Measurements from ENCODE around the gene CNDP2. TPM values are rescaled to one million over a fixed set of nuclear protein-coding genes. Genes with fewer than 3 reads are reported as not detected.
"Not testable (repeated sequence)": the region's sequence is repeated elsewhere in the genome, so short reads cannot be mapped to it uniquely, and the experiment has no call there.

The CNDP2 gene
- total RNA-seq, 1 donor from 2014 or later = 58.7 TPM

GRCh38 chr18:74500372-74500771, 4.2 kb downstream of the CNDP2 start:
- no peak for DNase-seq (ENCODE audit: low spot score)

DNA sequence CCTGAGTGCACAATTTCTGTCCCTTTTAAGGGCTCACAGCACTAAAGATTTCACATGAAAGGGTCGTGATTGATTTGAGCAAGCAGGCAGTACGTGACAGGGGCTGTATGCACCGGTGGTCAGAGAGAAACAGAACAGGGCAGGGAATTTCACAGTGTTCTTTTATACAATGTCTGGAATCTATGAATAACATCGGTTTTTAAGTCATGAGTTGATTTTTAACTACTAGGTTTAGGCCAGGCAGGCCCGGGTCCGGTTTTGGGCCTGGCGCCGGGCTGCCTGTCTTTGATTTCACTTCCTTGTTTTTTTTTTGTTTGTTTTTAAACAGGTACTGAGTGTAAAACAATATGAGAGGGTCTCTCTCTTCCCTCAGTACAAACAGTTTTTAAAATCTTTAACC, 4.6 kb downstream of the CNDP2 start:
- DNase-seq (ENCODE audit: low spot score) = not testable (repeated sequence)

DNA sequence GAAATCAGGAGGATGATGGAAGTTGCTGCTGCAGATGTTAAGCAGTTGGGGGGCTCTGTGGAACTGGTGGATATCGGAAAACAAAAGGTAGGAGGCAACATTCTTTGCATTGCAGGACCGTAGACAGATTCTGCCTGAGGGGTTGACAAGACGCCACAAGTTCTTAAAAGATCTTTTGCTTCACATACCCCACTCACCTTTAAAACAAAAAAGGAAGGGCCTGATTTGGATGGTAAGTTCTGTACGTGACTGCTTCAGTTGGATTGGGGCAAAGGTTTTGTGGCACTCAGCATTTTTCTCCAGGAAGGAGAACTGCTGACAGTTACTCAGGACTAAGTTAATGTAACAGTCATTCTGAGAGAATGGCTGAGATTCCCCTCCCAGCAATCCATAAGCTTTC, 5.2 kb downstream of the CNDP2 start:
- peak; percentile 81 for DNase-seq (ENCODE audit: low spot score)

DNA sequence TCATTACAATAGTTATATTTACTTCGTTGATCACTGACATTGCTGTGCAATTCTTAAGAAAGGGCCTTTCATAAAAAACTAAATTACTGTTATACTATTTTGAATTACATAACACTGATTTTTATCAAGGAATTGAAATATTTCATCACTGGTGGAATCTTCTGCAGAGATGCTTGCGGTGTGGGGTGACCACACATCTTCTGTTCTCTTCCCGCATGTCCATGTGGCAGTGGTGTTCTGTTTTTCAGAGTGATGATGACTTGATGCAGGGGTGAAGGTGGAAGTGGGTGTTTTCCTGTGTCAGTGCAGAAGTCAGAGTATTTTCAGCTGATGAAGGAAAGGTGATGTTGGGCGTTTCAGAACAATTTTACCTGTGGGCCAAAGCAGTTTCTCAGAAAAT, 7.0 kb downstream of the CNDP2 start:
- no peak for DNase-seq (ENCODE audit: low spot score)

DNA sequence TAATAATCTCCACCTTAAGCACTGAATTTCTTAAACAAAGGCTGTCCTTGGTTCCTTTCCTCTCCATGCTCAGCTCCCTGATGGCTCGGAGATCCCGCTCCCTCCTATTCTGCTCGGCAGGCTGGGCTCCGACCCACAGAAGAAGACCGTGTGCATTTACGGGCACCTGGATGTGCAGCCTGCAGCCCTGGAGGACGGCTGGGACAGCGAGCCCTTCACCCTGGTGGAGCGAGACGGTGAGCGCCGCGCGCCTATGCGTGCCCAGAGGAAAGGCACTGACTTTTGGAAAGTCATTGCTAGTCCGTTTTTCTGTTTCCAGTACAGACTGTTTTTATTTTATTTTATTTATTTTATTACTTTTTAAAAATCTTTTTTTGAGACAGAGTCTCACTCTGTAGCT, 9.6 kb downstream of the CNDP2 start:
- DNase-seq (ENCODE audit: low spot score) = no peak

DNA sequence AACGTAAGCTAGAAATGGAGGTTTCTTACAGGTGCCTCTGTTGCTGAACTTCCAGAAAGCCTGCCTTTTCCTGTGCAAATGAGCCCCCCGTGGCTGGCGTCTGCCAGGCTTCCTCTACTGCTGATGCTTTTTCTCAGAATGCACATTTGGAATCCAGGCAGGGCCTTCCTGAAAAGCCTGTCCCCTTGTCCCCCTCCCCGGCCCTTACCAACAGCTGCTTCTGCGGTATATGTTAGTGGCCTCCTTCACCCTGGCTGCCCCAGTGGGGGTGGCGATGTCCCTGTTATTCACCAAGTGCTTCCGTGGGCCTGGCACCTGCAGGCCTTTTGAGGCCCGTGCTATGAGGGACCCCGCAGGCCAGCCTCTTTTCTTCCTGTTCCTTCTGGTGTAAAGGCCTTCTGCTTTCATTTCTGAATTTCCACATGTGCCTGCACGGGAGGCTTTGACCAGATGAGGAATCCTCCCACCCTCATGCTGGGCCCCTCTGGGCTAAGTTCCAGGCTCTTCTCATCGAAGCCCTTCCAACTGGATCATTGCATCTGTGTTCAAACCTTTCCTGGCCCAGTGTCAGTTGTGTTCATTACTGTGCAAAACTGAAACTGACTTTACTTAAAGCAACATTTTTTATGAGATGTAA, 10.4 kb downstream of the CNDP2 start:
- peak; percentile 68 for DNase-seq (ENCODE audit: low spot score)

- no peak for DNase-seq (ENCODE audit: low spot score)
Observed at GRCh38 chr18:74507097-74507881, 11.1 kb downstream of the CNDP2 start.

DNA sequence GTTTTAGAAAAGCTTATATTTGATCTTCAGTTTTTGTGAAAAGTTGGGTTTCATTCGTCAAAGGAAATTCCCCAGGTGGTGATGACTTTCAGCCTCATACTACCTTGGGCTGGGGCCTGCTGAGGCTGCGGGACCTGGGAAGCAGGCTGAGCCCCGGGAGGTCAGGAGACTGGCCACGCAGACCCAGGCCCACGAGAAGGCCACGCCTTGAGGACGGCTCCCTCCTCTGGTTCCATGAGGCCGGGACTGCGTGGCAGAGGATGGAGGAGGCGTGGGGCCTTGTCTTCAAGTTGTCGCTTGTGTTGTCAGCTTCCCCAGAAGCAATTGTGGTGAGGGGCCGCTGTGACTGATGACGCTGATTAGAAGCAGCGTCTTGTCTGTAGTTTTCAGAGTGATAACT, 11.8 kb downstream of the CNDP2 start:
- no peak for DNase-seq (ENCODE audit: low spot score)

DNA sequence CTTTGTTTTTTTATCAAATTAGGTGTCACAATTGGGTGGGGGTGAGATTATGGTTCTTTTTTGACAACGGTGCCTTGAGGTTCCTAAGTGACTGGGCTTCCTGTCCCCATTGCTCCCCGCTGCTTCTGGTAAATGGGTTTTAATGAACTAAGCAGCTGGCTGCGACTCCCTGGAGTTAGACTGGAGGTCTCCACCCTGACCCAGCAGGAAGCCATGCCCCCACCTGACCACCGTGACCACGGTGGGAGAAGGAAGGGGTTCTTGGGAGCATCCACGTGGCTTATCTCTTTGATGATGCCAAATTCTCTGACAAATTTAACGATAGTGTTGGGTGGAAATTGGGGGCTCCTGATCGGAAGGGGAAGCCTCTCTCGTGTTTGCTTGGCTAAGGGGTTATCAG, 12.2 kb downstream of the CNDP2 start:
- no peak for DNase-seq (ENCODE audit: low spot score)

- DNase-seq (ENCODE audit: low spot score) = no peak
Observed at GRCh38 chr18:74508821-74509225, 12.7 kb downstream of the CNDP2 start.

- no peak for DNase-seq (ENCODE audit: low spot score)
Observed at GRCh38 chr18:74509856-74510769, 13.9 kb downstream of the CNDP2 start.

GRCh38 chr18:74510770-74511095, 14.6 kb downstream of the CNDP2 start:
- no peak for DNase-seq (ENCODE audit: low spot score)

GRCh38 chr18:74511823-74512222, 15.7 kb downstream of the CNDP2 start:
- no peak for DNase-seq (ENCODE audit: low spot score)

DNA sequence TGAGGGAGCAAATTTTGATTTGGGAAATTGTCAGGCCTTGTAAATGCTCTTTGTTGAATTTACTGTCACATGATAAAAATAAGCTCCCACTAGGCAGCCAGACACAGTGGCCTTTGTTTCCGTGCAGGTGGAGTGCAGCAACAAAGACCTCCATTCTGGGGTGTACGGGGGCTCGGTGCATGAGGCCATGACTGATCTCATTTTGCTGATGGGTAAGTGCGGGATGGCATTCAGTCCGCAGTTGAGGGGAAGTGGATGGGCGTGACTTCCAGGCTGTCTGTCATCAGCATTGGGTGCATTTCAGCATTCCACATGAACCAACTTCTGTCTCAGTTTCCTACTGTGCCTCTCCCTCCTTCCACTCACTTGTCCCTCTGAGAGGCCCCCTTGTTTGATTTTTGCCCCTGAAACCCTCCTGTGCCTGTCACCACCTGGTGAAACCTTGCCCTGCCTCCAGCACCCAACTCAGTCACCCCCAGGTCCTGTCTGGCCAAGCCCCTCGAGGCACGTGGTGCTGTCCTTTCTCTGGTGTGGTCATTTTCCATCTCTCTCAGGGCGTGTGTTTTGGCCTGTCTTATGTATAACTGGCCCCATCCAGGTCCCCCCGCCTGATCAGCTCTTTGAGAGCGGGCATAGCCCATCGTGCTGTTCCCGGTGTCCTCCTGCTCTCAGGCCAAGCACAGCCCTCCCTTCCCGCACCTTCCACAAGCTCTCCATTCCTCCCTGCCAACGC, 16.3 kb downstream of the CNDP2 start:
- no peak for DNase-seq (ENCODE audit: low spot score)

DNA sequence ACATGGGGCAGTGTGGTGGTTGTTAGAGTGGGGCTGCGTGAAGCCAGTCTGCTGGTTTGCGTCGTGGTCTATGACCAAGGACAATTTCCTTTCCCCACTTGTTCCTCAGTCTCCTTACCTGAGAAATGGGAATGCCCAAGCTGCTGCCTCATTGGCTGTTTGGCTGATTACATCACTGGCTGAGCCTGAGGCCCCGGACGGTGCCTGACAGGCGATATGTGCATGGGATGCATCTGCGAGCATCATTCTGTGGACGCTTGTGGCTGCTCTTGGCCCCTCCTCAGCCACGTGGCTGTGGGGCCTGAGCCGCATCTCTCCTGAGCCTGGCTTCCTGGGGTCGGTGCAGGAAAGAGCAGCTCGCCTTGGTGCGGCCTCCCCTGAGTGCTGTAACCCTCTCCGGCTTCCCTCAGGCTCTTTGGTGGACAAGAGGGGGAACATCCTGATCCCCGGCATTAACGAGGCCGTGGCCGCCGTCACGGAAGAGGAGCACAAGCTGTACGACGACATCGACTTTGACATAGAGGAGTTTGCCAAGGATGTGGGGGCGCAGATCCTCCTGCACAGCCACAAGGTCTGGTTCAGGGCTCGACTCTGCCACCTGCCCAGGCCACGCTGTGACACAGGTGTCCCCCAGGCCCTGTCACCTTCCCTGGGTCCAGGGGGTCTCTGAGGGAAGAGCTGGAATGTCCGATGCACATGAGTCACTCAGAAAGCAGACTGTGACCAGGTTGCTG, 17.2 kb downstream of the CNDP2 start:
- DNase-seq (ENCODE audit: low spot score) = no peak

DNA sequence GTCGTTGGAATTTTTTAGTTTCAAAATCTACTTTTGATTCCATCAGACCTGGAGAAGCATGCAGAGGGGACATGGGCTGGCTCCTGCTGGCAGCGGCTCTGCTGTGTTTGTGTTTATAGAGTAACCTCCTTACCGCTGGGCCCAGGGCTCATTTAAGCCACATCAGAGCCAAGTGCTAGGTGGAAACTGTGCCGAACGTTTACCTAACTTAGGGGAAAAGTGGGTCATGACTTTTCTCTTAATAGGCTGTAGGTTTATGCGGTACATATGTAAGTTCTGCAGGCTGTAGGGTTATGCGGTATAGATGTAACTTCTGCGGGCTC, 17.7 kb downstream of the CNDP2 start:
- no peak for DNase-seq (ENCODE audit: low spot score)

DNA sequence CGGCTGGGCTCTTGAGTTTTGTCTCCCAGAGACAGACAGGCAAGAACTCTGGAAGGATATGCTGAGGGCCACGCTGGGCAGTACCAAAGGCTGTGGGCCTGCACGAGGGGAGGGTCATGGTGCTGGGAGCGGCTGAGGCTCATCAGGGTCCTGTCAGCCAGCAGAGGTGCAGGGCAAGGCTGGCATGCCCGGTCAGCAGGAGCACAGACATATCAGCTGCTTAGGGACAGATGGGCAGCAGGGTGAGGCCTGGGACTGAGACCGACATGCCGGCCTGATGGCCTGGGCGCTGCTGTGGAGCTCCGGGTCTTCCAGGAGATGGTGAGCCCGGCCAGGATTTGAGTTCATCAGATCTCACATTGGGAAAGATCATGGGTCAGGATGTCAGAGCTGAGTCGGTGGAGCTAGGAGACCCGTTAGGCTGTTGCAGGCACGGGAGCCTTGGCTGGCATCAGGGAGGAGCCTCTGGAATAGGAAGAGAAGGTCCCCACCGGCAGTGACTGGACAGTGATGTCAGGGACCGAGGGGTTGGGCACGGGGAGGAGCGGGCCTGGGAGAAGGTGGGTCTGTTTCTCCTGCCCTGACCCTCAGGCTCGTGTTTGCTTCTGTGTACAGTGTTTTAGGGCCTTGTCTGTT, 18.8 kb downstream of the CNDP2 start:
- no peak for DNase-seq (ENCODE audit: low spot score)

- DNase-seq (ENCODE audit: low spot score) = no peak
Observed at GRCh38 chr18:74515620-74516231, 19.6 kb downstream of the CNDP2 start.

DNA sequence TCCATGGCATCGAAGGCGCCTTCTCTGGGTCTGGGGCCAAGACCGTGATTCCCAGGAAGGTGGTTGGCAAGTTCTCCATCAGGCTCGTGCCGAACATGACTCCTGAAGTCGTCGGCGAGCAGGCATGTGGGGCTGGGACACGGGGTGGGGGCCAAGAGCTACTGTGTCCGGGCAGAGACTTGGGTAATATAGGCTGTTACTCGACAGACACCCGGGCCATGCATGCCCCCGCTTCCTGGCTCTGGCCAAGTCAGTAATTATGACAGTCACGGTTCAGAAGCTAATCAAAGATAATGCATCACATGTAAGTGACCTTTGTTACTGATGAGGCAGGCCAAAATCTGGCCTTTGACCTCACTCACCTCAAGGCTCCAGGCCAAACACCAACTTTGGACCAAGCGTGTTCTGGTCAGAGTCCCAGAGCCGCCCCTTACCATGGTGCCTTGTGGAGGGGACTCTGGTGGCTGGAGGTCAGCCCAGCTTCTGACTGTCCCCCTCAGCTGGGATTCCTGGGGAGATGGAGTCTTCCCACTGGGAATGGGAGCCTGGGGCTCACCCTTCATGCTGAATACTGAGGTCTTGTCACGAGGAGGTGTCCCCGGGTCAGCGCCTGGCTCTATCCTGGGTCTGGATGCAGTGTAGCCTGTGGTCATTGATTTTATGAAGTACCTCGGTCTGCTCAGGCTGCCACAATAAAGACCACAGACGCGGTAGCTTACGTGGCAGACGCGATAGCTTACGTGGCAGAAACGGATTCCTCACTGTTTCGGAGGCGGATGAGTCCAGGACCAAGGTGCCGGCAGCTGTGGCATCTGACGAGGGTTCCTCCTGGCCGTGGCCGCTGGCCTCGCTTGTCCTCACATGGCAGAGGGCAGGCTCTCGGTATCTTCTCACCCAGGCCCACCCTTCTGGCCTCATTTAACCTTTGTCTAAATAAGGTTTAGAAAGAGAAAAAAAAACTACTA, 20.4 kb downstream of the CNDP2 start:
- no peak for DNase-seq (ENCODE audit: low spot score)

All from umbilical cord (tissue), 2 donors.